OCI-LY3 (cell line): Measurements from ENCODE around the gene ZNF648.

ENCODE experiments used
- H2AFZ ChIP-seq: fragments of 200-600, 300-600 bp; shearing (Covaris generic); 2 replicates; pipeline ENCODE4 v1.6.0; 2014; ENCODE audit warnings: antibody characterized with exemption, low read depth, low read length
- H3K27ac ChIP-seq: fragments of 200-600, 300-600 bp; sonication (generic); 2 replicates; pipeline ENCODE4 v1.5.1; 2014; ENCODE audit warnings: mild to moderate bottlenecking, low read length, moderate library complexity, mixed read lengths
- H3K27me3 ChIP-seq: fragments of 200-600, 300-600 bp; sonication (generic); 2 replicates; pipeline ENCODE4 v1.6.1; 2014; ENCODE audit warnings: low read depth, low read length, mixed read lengths
- H3K36me3 ChIP-seq: fragments of 200-600, 300-600 bp; sonication (generic); replicated peaks from 2 replicates; pipeline ENCODE3; 2014; ENCODE audit warnings: low read depth, low read length, mixed read lengths
- H3K4me1 ChIP-seq: fragments of 300-600, 200-600 bp; sonication (generic); 2 replicates; pipeline ENCODE4 v1.6.1; 2014; ENCODE audit warnings: low read length, mixed read lengths
- H3K4me2 ChIP-seq: fragments of 200-600, 300-600 bp; sonication (generic); 2 replicates; pipeline ENCODE4 v1.6.1; 2014; ENCODE audit warnings: low read length, mixed read lengths
- H3K4me3 ChIP-seq: fragments of 300-600, 200-600 bp; sonication (generic); 2 replicates; pipeline ENCODE4 v1.5.1; 2014; ENCODE audit warnings: antibody characterized with exemption, mild to moderate bottlenecking, low read length, moderate library complexity
- H3K79me2 ChIP-seq: fragments of 300-600, 200-600 bp; shearing (Covaris generic); 2 replicates; pipeline ENCODE4 v1.6.1; 2014; ENCODE audit warnings: mild to moderate bottlenecking, low read length, mixed read lengths
- H3K9ac ChIP-seq: fragments of 300-600, 200-600 bp; shearing (Covaris generic); 2 replicates; pipeline ENCODE4 v1.6.0; 2014; ENCODE audit warnings: mild to moderate bottlenecking, low read length, moderate library complexity
- H3K9me3 ChIP-seq: fragments of 200-600, 300-600 bp; shearing (Covaris generic); 2 replicates; pipeline ENCODE4 v1.6.1; 2014; ENCODE audit warnings: low read length, mixed read lengths; ENCODE audit not compliant: insufficient read depth
- H4K20me1 ChIP-seq: fragments of 200-600, 300-600 bp; sonication (generic); 2 replicates; pipeline ENCODE4 v1.6.1; 2016; ENCODE audit warnings: low read length, mixed read lengths; ENCODE audit not compliant: insufficient read depth
- EZH2phosphoT487 ChIP-seq: fragments of 200-600 bp; shearing (Covaris generic); IDR thresholded peaks from 2 replicates; pipeline ENCODE4 v1.6.1; 2018; ENCODE audit warnings: antibody characterized with exemption, mixed run types, low read depth
- TF ChIP-seq, protein P1 (sequence below): fragments of 200-600, 300-600 bp; sonication (generic); IDR thresholded peaks from 2 replicates; pipeline ENCODE4 v1.5.1; 2014; ENCODE audit warnings: antibody characterized with exemption, low read length, low read depth

ZNF648 gene, protein sequence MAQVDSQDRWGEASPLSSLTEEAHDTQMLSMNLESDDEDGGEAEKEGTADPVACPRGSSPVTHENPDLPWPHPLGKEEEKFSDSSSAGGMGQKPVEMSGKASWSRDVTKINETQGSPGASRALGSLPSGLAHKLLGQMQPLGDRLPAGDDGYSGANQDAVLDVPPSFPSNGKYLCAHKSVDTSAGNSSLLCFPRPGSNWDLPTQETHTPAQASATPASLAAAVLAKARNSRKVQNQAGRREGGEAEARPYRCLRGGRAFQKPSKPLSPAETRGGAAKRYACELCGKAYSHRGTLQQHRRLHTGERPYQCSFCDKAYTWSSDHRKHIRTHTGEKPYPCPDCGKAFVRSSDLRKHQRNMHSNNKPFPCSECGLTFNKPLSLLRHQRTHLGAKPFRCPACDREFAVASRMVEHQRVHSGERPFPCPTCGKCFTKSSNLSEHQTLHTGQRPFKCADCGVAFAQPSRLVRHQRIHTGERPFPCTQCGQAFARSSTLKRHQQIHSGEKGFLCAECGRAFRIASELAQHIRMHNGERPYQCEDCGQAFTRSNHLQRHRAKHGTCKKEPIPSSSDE

DNA sequence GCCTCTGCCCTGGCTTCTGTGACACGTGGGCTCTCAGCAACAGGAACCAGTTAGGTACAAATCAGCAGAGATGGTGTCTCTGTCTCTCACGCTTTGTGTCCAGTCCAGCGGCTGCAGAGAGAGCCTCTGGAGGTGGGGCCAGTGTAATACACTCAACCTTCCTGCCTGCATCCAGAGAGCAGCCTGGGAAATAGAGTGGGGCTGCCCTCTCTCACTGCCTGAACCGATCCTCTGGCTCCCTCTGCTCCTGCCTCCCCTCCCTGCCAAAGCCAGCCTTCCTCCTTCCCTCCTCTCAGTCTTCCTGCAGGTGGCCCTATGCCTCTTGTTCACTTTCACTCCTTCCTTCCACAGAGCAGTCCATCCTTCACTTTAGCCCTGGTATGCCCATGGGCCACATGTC is at the start of gene ZNF648:
ZNF648 (minus strand) TSS at position 119 of the 400 bp plus-strand sequence. CDS start 3,702 bp downstream, outside the sequence.
- H3K9ac ChIP-seq: no peak within 1 kb of the TSS

DNA sequence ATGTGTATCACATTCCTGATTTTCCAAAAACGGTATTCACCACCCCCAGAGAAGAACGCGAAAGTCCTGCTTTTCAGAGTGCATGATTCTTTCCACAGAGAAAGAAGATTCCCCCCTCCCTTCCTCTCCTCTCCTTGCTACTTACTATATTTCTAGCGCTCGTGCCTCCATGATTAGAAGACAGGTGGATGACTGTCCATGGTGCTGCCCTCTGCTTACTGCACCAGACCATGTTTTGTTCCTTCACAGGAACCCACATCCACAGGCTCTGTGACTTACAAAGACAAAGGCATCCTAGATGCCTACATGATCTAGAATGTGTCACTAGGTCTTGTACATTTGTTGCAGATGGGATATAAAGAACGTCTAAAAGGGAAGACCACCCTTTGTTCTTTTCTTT is 49.1 kb upstream of the ZNF648 start:
- no peak overlapping the region for H3K9ac ChIP-seq
- H3K4me3 ChIP-seq: no peak overlapping the region
- no peak for TF ChIP-seq EZH2phosphoT487
- TF ChIP-seq, protein P1, sequence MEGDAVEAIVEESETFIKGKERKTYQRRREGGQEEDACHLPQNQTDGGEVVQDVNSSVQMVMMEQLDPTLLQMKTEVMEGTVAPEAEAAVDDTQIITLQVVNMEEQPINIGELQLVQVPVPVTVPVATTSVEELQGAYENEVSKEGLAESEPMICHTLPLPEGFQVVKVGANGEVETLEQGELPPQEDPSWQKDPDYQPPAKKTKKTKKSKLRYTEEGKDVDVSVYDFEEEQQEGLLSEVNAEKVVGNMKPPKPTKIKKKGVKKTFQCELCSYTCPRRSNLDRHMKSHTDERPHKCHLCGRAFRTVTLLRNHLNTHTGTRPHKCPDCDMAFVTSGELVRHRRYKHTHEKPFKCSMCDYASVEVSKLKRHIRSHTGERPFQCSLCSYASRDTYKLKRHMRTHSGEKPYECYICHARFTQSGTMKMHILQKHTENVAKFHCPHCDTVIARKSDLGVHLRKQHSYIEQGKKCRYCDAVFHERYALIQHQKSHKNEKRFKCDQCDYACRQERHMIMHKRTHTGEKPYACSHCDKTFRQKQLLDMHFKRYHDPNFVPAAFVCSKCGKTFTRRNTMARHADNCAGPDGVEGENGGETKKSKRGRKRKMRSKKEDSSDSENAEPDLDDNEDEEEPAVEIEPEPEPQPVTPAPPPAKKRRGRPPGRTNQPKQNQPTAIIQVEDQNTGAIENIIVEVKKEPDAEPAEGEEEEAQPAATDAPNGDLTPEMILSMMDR: no peak
- no peaks in the 10 kb centered on the region for H3K4me1 ChIP-seq
- H3K36me3 ChIP-seq: no peaks in the 10 kb centered on the region
- no peaks in the 10 kb centered on the region for H4K20me1 ChIP-seq
- H3K4me2 ChIP-seq: no peak overlapping the region
- H3K27me3 ChIP-seq: peaks cover 49% of the 10 kb centered on the region; the same call in 1 of the 2 replicates
- H3K9me3 ChIP-seq: no peaks in the 10 kb centered on the region
- H2AFZ ChIP-seq: no peak overlapping the region
- H3K27ac ChIP-seq: no peak overlapping the region
- H3K79me2 ChIP-seq: no peaks in the 10 kb centered on the region

More for the DNA sequence above, at the start of gene ZNF648:
- Histone ChIP-seq H3K4me2 (no peak within 1 kb of the TSS), H3K4me1 (no peaks in the 10 kb centered on the region), H3K9me3 (no peaks in the 10 kb centered on the region), H3K4me3 (no peak within 1 kb of the TSS), H2AFZ (no peak within 1 kb of the TSS), H3K36me3 (no peaks in the 10 kb centered on the region), H3K27ac (no peak within 1 kb of the TSS), H3K79me2 (no peaks in the 10 kb centered on the region), H4K20me1 (no peaks in the 10 kb centered on the region), H3K27me3 (peaks cover 28% of the 10 kb centered on the region; the same call in 1 of the 2 replicates)
- TF ChIP-seq EZH2phosphoT487: no peak

DNA sequence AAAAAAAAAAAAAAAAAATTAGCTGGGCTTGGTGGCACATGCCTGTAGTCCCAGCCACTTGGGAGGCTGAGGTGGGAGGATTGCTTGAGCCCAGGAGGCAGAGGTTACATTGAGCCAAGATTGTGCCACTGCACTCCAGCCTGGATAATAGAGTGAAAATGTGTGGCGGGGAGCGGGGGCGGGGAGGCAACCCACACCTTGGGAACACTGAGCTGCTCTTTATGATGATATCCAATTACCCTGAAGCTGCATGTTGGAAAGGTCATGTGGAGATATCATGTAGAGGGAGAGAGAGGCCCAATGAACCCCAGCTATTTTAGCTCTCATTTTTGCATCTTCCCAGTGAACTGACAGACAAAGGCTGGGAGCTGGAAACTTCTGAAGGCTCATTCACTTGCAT is 48.3 kb upstream of the ZNF648 start:
- H3K4me1 ChIP-seq: no peaks in the 10 kb centered on the region
- no peak overlapping the region for H3K4me3 ChIP-seq
- no peaks in the 10 kb centered on the region for H3K79me2 ChIP-seq
- H3K4me2 ChIP-seq: no peak overlapping the region
- H3K9ac ChIP-seq: no peak overlapping the region
- peaks cover 50% of the 10 kb centered on the region; the same call in 1 of the 2 replicates for H3K27me3 ChIP-seq
- no peak overlapping the region for H3K27ac ChIP-seq
- H4K20me1 ChIP-seq: no peaks in the 10 kb centered on the region
- no peak overlapping the region for H2AFZ ChIP-seq
- H3K9me3 ChIP-seq: no peaks in the 10 kb centered on the region
- no peak for TF ChIP-seq EZH2phosphoT487
- H3K36me3 ChIP-seq: no peaks in the 10 kb centered on the region

DNA sequence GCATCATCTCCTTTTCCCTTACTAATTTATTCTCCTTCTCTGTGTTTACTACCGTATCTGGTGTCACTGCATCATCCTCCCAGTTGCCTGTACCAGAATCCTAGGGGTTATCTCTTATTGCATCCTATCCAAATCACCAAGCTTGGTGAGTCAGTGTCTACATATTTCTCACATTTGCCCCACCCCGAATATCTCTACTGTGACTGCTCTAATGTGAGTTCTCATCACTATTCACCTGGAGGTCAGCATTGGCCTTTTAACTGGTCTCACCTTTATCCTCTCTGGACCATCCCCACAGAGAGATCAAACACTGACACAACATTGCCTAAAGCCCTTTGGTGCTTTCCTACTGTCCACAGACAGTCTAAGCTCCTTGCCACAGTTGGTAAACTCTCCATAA is 45.7 kb upstream of the ZNF648 start:
- Histone ChIP-seq H3K4me1 (no peaks in the 10 kb centered on the region), H3K9ac (no peak overlapping the region), H2AFZ (no peak overlapping the region), H4K20me1 (no peaks in the 10 kb centered on the region), H3K4me3 (no peak overlapping the region), H3K4me2 (no peak overlapping the region), H3K27ac (no peak overlapping the region), H3K36me3 (no peaks in the 10 kb centered on the region), H3K79me2 (no peaks in the 10 kb centered on the region), H3K27me3 (peaks cover 42% of the 10 kb centered on the region; the same call in 1 of the 2 replicates), H3K9me3 (no peaks in the 10 kb centered on the region)
- TF ChIP-seq, protein P1: no peak
- TF ChIP-seq EZH2phosphoT487: no peak

DNA sequence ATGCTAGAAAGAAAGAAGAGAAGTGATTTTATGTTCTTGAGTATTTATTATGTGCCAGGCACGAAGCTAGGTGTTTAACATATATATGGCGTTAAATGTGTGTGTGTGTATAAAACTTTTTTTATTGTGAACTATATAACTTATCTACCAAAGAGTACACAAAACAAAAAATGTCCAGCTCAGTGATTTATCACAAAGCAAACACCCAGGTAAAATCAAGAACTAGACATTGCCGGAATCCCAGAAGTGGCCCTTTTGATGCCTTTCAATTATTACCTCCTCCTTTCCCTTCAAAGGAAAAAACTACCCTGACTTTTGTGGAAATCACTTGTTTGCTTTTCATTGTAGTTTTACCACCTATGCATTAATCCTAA is 40.5 kb upstream of the ZNF648 start:
- Histone ChIP-seq H3K9me3 (no peaks in the 10 kb centered on the region), H3K4me2 (no peak overlapping the region), H4K20me1 (no peaks in the 10 kb centered on the region), H3K4me3 (no peak overlapping the region), H3K36me3 (no peaks in the 10 kb centered on the region), H3K4me1 (no peaks in the 10 kb centered on the region), H3K27ac (no peak overlapping the region), H2AFZ (no peak overlapping the region), H3K9ac (no peak overlapping the region), H3K27me3 (peaks cover 51% of the 10 kb centered on the region), H3K79me2 (no peaks in the 10 kb centered on the region)
- TF ChIP-seq, protein P1: no peak
- no peak for TF ChIP-seq EZH2phosphoT487
